GM12865 (cell line): Measurements from ENCODE around the gene DUOX1.

Experiments
- DNase-seq: peaks from one replicate; pipeline ENCODE4 v3.0.0; 2010; ENCODE audit warnings: low read depth
- H3K4me3 ChIP-seq: 2 replicates; pipeline ENCODE4 v1.5.1; 2011; ENCODE audit warnings: mild to moderate bottlenecking, low read depth, low read length, control low read depth
- TF ChIP-seq, protein P1 (sequence below): IDR thresholded peaks from 2 replicates; pipeline ENCODE4 v1.5.1; 2011; ENCODE audit warnings: low read length, control low read depth, low read depth, inconsistent platforms; ENCODE audit not compliant: insufficient read depth; ENCODE audit errors: missing control alignments

The DUOX1 gene

DNA sequence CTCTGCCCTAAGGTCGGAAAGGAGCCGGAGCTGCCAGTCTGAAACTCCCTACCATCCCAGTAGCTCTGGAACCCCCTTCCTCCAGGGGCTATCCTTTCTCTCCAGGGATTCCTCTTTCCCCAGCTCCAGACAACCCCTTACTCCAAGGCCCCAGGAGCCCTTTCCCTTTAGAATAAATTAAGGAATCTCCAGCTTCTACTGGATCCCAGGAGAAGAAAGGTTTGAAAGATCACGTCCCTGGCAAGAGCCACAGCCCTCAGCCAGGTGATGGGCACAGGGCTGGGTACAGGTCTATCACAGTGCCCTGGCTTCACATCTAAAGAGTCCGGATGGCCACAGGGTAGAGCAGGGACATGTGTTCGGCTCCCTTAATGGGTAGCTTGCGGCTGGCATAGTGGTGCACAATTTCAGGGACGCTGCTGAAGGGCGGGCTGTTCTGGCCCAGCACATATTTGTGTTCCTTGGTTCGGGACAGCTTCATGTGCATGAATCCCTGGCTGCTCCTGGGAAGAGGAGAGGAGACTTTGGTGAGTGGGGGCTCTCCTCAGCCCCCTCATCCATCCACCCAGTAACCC, 37.9 kb downstream of the DUOX1 start:
- DNase-seq: no peak
- TF ChIP-seq, protein P1, sequence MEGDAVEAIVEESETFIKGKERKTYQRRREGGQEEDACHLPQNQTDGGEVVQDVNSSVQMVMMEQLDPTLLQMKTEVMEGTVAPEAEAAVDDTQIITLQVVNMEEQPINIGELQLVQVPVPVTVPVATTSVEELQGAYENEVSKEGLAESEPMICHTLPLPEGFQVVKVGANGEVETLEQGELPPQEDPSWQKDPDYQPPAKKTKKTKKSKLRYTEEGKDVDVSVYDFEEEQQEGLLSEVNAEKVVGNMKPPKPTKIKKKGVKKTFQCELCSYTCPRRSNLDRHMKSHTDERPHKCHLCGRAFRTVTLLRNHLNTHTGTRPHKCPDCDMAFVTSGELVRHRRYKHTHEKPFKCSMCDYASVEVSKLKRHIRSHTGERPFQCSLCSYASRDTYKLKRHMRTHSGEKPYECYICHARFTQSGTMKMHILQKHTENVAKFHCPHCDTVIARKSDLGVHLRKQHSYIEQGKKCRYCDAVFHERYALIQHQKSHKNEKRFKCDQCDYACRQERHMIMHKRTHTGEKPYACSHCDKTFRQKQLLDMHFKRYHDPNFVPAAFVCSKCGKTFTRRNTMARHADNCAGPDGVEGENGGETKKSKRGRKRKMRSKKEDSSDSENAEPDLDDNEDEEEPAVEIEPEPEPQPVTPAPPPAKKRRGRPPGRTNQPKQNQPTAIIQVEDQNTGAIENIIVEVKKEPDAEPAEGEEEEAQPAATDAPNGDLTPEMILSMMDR: no peak
- H3K4me3 ChIP-seq: no peak overlapping the region; the same call in 1 of the 2 replicates

DNA sequence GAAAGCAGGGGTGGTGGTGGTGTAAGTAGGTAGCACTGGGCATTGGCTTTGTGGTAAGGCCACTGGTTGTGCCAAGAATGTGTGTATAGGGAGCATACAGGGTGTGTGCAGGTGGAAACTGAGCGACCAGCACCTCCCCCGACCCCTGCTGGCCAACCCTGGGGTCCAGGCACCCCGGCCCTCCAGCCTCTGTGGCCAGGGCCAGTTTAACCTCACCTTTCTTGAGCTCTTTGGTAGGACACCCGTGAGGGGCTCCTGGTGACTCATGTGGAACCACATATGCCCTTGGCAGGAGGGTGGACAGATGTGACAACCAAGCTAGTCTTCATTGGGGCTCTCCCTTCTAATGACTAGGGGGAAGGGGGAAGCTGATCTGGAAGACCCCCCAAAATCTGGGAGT, 38.5 kb downstream of the DUOX1 start:
- TF ChIP-seq, protein P1: no peak
- DNase-seq: no peak
- H3K4me3 ChIP-seq: no peak overlapping the region

DNA sequence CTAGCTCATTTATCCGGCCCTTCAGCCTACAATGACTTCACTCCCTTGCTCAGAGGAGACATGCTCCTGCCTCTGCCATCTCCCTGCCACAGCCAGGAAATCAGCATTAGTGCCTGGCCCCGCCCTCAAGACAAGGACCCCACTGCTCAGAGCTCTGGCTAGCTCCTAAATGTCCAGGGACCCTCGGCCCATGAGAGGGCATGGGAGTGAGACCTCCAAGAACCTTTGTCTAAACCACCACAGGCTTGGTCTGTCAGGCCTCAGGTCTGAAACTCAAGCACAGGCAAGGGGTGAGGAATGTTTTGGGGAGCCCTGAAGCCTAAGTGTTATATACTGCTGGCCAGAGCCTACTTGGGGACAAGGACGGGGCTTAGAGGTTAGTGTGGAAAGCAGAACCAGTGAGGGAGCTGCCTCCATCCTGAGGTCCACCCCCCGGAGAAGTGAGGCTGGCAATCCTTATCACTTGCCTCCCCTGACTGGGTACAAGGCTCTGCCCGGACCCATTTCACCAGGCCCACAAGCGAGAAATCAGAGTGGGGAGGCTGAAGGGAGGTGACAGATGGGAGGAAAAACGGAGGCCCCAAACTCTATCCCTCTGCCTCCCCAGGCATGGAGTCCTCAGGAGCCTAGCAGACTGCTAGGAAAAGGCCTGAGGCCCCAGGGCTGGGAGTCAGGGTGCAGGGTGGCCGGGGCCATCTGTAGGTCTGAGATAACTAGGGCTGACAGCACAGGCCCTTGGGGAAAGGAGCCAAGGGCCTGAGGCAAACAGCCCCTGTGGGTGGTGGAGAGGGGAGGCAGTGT, 39.2 kb downstream of the DUOX1 start:
- no peak for DNase-seq
- TF ChIP-seq, protein P1: no peak
- no peak overlapping the region for H3K4me3 ChIP-seq

DNA sequence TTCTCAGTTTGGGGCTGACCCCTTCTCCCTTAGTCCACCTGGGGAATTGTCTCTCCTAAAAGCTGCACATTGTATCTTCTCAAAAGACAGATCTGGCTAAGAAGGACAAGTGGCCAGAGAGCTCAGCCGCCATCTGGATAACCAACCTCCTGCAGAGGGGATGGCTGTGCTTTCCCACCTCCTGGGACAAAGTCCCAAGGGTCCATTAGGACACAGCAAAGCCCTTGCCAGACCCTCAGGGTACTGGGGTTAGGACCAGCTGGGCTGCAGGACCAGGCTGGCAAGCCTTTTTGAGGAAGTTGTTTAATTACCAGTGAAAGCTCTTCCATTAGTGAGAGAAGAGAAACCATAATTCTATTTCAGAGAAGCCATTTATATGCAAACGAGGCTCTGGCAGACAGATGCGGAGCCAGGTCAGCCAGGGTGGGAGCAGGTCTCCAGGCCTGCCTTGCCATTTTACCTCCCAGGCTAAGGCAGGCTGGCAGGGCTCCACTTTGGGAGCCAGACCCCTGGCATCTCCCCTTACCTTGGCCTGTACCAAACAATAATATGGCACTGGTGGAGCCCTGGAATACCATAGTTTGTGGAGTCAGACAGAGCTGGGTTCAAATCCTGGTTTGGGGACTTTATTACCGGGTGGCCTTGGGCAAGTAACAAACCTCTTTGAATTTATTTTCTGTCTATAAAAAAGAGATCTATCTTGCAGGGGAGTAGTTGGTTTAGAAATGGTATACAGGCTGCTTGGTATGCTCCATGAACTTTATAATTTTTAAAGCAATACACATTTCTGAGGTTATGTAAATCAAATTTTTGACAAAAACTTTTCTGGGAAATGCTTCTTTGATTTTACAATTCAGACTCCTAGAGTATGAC, 40.0 kb downstream of the DUOX1 start:
- no peak for DNase-seq
- TF ChIP-seq, protein P1: no peak
- no peak overlapping the region for H3K4me3 ChIP-seq

DNA sequence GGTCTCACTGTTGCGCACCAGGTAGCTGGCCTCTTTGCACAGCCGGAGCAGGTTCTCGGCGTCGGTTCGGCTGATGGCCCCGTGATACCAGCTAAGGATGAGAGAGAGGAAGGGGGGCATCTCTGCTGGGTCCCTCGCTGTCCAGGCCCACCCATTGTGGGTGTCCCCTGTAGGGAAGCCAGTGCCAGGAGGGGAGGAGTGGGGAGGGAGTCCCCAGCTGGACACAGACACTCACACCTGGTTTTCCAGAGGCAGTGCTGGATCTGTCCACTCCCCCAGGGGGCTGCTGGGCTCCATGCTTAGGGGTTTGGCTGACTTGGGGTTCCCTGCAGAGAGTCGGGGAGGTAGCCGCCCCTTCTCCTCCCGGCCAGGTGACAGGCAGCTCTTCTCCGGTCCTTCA, 42.1 kb downstream of the DUOX1 start:
- no peak overlapping the region for H3K4me3 ChIP-seq
- TF ChIP-seq, protein P1: no peak
- DNase-seq: no peak

DNA sequence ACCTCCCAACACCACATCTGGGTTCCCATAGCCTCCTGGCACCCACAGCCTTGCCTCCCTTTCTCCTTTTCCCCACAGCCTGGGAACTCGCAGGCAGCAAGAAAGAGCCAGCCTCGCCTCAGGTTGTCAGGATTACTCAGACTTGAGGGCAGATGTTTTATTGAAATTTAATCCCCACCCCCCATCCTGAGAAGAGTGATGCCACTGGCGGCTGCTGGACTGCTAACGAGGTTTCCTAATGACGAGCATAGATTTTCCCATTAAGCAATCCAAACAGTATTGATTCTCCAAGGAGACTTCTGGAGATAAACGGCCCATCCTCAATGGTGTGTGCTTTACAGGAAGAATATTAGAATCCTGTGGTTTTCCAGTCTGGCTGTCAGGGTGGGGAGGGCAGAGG, 44.3 kb downstream of the DUOX1 start:
- no peak overlapping the region for H3K4me3 ChIP-seq
- TF ChIP-seq, protein P1: no peak
- no peak for DNase-seq
